Activated T-cell treated with anti-CD3 and anti-CD28 coated beads for 4 hours (primary cell): ENCODE data around the gene DNM1L.

Source experiments
- DNase-seq: peaks from one replicate; pipeline ENCODE4 v3.0.0-alpha.2; 2020

DNM1L gene

DNA sequence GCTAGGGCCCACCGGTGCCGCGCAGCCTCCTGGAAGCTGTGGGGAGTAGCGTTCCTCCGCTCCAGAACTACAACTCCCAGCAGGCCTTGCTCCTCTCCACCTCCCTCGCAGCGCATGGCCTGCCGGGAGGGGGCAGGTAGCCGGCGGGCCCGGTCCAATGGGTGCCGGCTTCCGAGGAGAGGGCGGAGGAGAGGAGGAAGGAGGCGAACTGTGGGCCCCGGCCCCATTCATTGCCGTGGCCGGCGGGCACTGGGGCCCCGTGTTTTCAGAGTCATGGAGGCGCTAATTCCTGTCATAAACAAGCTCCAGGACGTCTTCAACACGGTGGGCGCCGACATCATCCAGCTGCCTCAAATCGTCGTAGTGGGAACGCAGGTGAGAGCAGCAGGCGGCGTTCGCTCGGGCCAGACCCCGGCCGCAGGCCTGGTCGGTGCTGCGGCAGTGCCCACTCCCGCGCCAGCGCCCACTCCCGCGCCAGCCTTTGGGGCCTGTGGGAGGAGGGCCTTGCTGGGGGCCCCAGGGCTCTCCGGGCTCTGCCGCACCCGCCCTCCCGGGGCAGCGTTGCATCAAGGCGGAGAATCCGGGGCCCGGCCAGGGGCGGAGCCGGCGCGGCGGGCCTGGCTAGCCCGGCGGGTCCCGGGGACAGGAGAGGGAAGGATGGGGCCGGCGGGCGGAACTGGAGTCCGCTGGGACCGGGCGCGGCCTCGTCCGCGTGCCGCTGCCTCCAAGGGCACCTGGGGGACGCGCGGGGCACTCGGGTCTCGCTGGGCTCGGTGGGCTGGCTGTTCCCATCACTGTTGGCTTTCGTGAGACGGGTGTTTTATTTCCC, at the start of gene DNM1L:
TSS of gene DNM1L (plus strand) at position 211 of the 829 bp plus-strand sequence. CDS start at position 274, 63 bp downstream.
- peak; percentile 88 for DNase-seq

DNA sequence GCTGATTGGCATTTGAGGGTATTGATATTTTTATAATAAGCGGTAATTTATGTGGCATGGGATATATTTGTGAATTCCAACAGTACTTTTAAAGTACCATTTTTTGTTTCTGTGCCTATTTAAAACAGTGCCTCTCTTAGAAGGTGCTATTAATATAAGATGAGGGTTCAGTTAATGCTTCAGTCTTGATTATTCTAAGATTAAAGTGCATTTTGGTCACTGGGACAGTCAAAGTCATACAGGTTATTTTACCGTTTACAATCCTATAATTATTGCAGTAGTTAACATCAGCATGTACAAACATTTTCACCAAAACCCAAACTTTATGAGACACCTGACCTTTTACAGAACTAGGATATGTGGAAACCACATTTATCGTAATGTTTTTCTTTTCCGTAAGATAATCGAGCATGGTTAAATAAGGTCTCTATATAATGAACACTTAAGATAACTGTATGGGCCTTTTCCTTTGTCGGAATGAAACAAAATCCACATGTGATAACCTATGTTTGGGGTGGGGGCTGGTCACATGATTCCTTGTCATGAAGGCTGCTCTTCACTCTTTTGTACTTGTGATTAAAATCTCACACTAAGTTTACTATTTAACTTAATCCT, 37.7 kb upstream of the DNM1L start:
- no peak for DNase-seq

DNA sequence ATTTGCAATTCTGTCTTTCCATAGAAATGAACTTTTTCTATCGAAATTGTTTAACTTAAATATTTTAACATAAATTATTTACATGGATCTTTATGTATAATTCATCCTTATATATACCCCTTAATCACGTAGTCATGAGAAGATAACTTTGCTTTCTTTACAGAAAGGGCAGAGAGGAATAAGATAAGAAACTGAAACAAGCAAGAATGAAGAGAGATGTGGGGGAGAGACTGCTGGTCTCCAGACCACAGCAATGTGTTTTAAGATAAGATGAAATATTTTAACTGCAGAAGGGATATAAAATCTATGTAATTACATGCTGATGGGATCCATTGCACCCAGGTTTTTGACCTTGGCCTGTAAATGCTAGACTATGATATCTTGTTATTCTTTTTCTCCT, 34.7 kb upstream of the DNM1L start:
- DNase-seq, result no peak

DNA sequence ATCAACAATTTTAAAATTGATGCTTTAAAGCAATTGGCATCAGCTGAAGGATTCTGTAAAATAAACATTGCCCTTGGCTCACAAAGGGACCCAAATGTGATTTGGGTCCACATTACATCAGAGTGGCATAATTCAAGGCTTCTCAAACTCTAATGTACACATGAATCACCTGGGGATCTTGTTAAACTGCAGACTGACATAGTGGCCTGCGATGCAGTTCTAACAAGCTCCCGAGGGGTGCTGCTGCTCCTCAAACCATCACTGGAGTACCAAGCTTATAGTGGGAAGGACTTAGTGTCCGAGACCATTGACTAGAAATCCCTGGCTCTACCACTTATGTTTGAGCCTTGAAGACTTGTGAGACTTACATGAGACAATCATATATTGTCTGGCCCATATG, 31.8 kb upstream of the DNM1L start:
- no peak for DNase-seq

DNA sequence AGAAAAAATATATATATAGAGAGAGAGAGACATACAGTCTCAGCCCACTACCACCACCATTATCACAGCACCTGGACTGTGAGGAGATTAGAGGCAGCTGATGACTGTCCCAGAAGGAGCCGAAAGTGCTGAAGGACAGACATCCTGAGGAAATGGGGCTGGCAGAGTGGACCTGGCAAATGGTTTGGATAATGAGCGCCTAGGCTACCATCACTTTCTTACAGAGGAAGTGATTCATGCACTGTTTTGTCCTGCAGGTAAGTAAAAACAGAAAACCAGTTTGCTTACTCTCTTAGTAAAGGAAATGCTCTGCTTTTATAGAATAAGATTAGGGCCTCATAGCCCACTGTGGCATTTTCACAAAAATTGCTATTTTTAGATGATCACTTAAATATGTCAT, 28.6 kb upstream of the DNM1L start:
- no peak for DNase-seq

DNA sequence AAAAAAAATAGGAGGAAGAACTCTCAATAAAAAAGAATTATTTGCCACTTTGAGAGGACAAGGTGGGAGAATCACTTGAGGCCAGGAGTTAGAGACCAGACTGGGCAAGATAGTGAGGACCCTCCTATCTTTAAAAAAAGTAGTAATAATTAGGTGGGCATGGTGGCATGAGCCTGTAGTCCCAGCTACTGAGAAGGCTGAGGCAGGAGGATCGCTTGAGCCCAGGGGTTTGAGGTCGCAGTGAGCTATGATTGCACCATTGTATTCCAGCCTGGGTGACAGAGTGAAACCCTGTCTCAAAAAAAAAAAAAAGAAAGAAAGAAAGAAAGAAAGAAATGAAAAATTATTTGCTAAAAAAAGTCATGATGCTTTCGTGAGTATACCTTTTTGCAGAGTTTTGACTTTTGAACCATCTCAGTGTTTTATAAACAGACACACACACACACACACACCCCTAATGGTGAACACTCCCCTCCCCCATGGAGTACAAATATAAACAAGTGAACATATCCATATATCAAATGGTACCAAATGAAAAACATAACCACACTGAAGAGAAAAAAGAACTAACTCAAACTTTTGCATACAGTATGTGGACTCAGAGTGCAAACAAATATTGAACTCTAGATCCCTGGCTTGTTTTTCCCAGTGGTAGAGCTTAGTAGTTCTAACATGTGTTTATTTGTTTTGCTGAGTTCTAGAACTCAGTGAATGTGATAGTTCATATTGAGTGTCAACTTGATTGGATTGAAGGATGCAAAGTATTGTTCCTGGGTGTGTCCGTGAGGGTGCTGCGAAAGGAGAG, 27.7 kb upstream of the DNM1L start:
- no peak for DNase-seq

DNA sequence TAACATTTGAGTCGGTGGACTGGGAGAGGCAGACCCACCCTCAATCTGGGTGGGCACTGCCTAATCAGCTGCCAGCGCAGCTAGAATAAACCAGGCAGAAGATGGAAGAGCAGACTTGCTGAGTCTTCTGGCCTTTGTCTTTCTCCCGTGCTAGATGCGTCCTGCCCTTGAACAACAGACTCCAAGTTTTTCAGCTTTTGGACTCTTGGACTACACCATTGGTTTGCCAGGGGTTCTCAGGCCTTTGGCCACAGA, 27.2 kb upstream of the DNM1L start:
- no peak for DNase-seq

DNA sequence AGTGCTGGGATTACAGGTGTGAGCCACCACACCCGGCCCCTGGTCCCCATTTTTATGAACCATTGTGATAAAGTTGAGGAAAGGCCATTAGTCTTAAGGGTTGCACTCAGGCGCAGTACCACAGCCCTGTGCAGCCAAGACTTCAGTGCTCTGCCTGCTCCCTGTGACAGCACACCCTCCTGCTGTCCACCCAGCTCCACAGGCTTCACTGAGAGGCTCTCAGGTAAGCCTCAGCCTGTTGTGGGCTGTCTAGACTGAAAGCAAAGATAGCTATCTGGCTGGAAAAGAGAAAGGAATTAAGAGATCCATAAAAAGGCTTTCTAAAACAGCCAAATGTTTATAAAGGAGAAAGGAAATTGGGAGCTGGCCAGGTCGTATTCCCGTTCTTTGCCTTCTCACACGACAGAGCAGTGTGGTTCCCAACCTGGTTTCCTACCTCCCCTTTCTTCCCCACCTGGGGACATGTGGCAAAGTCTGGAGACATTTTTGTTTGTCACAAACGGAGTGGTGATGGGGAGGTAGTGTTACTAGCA, 19.1 kb upstream of the DNM1L start:
- no peak for DNase-seq

DNA sequence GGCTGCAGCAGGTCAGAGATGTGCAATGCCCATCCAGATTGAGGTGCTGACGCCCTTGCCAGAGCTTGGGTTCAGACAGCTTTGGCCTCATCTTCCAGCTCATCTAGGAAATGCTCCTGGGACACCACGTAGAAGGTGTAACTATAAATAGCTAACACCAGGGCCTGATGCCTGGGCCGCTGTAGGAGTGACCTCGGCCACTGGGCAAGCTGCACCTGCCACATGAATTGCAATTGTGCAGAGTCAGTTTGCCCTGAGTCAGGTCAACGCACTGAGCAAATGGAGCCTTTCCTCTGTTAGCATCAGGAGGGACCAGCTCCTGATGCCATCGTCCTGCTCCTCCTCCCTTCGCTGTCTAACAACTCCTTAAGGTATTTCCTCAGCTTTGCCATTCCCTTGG, 17.4 kb upstream of the DNM1L start:
- no peak for DNase-seq

DNA sequence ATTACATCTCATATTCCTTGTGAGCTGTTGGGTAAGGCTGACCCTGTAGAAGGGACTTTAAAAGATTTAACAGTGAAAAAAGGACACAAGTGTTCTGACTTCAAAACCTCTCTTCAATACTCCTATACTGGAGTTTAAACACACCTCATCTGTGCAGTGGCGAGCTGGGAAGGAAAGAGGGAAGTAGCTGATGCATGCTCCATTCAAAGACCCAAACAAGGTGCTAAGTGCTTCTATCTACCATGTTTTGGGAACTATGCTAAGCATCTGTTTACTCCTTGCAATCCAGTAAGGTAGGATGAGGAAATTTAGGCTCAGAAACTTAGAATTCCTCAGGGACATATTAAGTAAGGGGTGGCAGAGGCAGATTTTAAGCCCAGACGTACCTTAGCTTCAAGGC, 16.4 kb upstream of the DNM1L start:
- DNase-seq, result no peak

DNA sequence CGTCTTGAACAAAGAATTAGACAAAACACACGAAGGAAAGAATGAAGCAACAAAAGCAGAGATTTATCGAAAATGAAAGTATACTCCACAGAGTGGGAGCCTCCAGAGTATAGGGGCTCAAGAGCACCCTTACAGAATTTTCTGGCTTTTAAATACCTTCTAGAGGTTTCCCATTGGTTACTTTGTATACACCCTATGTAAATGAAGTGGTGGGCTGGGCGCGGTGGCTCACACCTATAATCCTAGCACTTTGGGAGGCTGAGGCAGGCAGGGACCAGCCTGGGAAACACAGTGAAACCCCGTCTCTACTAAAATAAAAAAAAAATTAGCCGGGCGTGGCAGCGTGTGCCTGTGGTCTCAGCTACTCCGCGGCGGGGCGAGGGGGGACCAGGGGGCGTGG, 13.1 kb upstream of the DNM1L start:
- DNase-seq, result no peak

DNA sequence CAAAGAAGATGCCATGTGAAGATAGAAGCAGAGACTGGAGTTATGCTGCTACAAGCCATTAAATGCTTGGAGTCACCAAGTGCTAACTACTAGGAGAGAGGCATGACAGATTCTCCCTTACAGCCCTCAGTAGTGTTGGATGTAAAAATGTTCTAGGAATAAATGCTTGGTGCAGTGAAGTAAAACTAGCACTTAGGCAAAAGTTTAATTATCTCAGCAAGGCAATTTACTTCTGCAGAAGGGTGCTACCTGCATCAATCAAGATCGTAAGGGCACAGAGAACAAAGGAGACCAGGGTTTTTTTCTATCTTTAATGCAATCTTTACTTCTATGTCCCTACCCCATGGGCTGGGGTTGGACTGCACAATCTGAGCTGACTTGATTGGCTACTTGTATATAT, 9.5 kb upstream of the DNM1L start:
- DNase-seq, result no peak

DNA sequence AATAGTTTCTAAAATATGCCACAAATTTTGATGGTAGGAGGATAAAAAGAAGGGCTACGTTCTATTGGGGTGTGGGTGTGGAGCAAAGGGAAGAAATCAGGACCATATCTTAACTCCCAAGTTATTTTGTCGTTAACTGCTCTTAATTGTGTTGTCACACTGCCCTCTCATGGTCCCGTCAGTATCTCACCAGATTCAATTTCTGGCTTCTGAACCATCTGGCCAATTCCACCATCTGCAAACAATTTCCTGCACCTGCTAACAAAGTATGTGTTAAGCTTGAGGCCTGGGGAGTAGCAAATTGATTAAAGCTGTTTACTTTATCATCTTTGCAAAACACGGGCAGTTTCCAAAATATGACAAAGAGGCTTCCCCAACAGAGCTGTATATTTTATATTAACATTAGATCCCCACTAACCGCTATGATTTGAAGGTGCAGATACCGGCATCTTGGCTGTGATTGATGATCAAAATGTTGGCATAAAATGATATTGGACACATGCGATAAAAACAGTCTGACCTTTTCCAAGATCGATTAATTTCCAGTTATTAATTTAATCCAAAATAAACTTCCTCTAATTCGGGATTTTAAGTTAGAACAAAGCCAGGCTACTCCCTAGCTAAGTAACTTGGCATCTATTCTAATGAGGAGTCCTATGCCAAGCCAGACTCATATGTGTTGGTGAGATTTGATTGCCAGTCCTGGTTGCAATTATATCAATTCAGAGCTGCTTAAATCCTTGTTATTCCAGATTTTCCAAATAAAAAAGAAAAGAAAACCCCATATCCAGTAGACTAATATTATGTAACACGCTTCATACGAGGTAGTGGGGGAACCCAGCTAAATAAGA, 6.9 kb upstream of the DNM1L start:
- DNase-seq, result no peak

DNA sequence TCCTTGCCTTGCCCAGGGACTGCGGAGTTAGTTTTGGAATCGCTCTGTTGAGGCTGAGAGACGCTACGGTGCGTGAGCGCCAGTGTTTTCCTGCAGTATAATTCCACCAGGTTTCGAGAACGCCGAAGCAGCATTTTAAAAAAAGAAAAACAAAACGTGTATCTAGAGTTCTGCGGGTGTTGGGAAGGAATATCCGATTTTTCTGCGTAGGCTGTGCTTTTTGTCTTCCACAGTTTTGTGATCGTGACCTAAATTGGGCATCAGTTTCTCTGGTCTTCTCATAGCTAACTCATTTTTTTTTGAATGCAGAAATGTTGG, 778 bp downstream of the DNM1L start:
- no peak for DNase-seq

DNA sequence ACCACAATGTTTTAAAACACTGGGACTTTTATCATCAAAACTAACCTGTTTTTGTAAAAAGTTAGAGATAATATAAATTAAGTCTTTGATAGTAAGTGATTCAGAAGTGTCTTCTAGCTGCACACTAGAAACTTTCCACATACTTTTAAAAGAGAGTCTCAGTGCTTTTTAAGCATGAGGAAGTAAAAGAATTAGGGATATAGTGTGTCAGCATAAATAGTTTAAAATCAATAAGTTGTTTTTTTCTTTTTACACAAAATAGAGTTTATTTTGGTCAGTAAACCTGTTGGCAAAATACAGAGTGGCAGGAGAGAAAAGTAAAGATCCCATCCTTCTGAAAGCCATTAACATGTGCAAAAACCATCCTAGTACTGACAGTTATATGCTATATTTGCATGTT, 1.7 kb downstream of the DNM1L start:
- no peak for DNase-seq

DNA sequence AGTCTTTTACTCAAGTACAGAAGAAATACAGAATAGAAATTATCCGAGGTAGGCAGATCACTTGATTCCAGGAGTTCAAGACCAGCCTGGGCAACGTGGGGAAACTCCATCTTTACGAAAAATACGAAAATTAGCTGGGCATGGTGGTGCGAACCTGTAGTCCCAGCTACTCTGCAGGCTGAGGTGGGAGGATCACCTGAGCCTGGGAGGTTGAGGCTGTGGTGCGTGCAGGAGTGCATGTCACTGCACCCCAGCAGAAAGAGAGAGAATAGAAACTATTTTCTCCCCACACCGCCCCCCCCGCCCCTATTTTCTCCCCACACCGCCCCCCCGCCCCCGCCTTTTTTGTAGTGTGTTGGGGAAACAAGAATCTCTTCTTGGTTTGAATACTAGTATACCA, 2.2 kb downstream of the DNM1L start:
- DNase-seq, result no peak

DNA sequence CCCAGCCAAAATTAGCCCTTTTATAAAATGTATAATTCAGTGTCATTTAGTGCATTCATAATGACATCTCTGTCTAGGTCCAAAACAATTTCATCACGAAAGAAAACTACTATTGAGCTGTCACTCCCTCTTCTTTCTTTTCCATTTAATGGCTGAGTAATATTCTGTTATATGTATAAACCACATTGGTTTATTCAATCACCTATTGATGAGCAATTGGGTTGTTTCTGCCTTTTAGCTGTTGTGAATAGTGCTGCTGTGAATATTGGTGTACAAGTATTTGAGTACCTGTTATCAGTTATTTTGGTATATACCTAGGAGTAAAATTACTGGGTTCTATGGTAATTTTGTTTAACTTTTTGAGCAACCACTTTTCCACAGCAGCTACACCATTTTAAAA, 7.2 kb downstream of the DNM1L start:
- no peak for DNase-seq

DNA sequence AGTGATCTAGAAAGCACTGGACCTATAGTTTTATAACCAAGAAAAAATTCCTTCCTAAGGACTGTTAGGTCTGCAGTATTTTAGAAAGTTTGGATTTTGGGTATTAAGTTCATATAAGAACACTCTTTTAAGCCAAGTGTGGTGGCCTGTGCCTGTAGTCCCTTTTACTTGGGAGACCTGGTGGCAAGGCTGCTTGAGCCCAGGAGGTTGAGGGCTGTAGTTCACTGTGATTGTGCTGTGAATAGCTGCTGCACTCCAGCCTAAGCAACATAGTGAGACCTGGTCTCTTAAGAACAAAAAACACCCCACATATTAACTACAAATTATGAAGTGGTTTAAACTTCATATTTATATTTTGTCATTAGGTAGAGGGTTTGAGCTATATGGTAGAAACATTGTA, 9.7 kb downstream of the DNM1L start:
- DNase-seq, result no peak

DNA sequence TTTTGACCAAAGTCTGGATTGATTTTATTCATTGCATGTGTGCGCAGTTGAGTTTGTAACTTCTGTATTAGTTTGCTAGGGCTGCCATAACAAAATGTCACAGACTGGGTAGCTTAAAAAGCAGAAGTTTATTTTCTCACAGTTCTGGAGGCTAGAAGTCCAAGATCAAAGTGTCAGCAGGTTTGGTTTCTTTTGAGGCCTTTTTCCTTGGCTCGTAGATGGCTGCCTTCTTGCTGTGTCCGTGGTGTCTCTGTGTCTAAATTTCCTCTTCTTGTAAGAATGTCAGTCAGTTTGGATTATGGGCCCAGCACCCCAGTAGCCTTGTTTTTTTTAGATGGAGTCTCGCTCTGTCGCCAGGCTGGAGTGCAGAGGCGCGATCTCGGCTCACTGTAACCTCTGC, 11.8 kb downstream of the DNM1L start:
- DNase-seq, result no peak

DNA sequence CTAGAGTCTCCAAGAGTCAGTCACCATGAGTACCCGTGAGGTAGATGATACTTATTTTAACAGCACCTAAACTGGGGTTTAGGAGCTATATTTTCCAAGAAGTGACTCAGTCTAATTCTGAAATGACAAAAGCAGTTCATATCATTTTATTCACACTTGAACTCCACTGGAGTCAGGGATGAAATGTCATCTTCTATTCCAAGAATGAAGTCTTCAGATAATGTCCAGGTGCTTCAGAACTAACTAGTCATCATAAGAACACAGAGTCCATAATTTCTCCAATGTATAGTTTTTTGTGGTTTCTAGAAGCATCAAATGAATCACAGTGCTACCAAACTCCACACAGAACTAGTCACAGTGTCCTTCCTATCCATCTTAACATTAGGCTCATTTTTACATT, 13.3 kb downstream of the DNM1L start:
- DNase-seq, result no peak

DNA sequence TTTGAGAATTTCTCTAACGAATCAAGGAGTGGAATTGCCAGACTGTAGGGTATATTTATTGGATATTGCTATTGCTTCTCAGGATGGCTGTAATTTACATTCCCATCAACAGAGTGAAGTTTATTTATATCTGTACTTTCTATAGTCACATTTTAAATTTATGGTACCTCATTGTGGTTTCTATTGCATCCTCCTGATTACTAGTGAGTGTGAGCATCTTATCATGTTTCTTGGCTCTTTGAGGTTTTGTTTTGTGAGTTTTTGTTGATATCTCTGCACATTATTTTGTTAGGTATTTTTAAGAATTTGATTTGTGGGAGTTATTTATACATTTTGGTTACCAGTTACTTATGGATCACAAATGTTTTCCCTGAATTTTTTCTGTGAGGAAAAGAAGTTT, 13.9 kb downstream of the DNM1L start:
- DNase-seq, result no peak

DNA sequence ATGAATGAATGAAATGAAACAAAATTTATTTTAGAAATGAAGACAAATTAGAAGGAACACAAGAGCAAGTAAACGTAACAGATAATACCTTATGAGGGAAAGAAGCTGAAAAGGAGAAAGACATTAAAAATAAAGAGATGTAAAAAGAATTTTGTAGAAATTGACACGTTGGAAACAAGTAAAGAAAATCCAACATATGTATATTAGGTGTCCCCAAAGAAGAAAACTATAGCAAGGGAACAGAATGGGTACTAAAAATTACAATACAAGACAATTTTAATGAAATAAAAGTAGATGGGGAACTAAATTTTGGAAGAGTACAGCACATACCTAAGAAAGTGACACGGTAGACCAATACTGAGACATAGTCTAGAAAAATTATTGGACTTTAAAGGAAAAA, 16.7 kb downstream of the DNM1L start:
- DNase-seq, result no peak

DNA sequence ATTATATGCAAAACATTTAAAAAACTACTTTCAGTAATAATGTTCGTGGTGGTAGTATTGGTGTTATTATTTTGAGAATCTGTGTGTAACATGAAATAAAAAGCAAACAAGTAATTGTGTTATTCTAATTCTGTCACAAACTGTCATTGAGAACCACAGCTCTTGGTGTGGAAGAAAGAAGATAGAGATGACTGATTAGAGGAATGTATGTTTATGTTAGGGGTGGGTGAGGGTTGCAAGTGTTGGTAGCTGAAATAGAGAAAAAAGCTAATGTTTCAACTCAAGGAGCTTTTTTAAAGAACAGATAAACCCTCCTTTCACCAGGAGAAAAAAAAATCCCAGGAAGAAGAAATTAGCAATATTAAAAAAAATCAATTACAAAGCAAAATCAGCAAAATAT, 18.3 kb downstream of the DNM1L start:
- DNase-seq, result no peak
